GM18873 (cell line): Measurements from ENCODE around the gene KIZ.
"Not testable (repeated sequence)": the region's sequence is repeated elsewhere in the genome, so short reads cannot be mapped to it uniquely, and the experiment has no call there.

Experiments used
- ATAC-seq: cut with Tn5 transposase; IDR thresholded peaks from one replicate; pipeline ENCODE4 v1.9.1; 2021; ENCODE audit warnings: mild to moderate bottlenecking, moderate library complexity, moderate number of reproducible peaks; ENCODE audit not compliant: unreplicated experiment, low FRiP score

Gene KIZ

DNA sequence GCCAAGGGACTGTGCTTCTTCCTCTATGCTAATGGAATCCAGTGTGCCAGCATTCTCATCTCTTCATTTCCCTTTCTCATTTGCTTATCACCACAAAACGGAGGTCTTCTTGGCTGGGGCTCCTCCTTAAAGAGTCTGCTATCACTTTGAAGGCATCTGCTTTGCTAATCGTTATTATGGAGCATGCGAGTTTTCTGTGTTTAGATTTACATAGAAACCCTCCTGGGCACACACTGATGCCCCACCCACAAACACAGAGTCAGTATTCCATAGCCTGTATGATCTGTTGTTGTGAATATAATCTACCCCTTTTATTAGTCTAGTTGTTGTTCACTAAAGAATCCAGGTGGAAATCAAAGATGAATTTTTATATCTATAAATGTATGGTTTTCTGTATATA is 93.8 kb downstream of the KIZ start:
- ATAC-seq: no peak

DNA sequence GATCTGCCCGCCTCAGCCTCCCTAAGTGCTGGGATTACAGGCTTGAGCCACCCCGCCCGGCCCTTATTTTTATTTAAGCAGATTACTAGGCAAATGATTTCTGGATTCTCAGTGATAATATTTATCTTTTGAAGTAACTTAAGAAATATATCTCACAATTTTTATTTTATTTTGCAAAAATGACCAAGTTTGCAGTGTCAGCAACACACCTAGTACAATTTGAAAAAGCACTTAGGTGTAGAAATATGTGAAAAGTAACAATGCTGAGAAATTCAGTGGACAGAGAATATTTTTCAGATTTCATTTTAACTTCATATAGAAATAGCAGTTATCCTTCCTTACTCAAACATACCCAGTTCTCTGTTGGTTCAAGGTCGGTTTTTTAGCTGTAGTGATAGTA is 98.3 kb downstream of the KIZ start:
- ATAC-seq: no peak

GRCh38 chr20:21225215-21225947 is 99.5 kb downstream of the KIZ start:
- no peak for ATAC-seq

DNA sequence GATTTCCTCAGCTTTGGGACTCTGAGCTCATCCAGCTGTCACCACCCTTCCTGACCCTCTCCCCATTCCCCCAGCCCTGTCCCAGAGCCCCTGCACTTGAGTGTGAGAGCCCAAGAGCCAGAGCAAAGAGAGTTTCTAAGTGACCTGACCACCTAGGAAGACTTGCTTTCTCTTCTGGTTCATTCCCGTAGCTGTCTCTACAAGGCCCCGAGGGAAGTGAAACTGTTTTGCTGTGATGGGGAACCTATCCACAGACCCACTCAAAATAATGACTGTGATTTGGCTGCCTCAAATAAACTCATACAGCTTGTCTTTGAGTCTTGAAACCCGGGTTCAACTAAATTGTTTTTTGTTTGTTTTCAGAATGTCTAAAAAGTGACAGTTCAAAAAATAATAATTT is 102.6 kb downstream of the KIZ start:
- peak; percentile 85 for ATAC-seq

DNA sequence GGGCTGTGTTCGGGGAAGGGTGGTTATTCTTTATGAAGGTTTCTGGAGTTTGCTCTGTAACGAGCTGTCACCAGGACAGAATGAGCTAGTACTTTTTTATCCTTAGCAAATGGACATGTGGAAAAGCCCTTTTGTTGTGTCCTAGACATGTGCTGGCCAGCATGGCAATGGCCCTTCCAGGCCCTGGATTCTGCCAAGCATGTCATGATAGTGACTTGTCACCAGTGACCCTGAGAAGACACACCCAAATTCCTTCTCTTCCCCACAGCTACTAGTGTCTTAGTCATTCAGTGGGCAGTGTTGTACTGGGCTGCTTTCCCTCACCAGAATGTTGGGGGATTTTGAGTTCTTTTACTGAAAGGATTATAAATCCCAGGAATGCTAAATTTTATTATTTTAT is 103.3 kb downstream of the KIZ start:
- ATAC-seq: no peak

GRCh38 chr20:21230220-21230619 is 104.3 kb downstream of the KIZ start:
- no peak for ATAC-seq

- no peak for ATAC-seq
Measured at GRCh38 chr20:21230686-21231085, 104.8 kb downstream of the KIZ start.

- ATAC-seq: no peak
Measured at GRCh38 chr20:21232546-21233280, 106.8 kb downstream of the KIZ start.

GRCh38 chr20:21234324-21234723 is 108.4 kb downstream of the KIZ start:
- ATAC-seq: no peak

GRCh38 chr20:21234806-21235483 is 109.1 kb downstream of the KIZ start:
- no peak for ATAC-seq

DNA sequence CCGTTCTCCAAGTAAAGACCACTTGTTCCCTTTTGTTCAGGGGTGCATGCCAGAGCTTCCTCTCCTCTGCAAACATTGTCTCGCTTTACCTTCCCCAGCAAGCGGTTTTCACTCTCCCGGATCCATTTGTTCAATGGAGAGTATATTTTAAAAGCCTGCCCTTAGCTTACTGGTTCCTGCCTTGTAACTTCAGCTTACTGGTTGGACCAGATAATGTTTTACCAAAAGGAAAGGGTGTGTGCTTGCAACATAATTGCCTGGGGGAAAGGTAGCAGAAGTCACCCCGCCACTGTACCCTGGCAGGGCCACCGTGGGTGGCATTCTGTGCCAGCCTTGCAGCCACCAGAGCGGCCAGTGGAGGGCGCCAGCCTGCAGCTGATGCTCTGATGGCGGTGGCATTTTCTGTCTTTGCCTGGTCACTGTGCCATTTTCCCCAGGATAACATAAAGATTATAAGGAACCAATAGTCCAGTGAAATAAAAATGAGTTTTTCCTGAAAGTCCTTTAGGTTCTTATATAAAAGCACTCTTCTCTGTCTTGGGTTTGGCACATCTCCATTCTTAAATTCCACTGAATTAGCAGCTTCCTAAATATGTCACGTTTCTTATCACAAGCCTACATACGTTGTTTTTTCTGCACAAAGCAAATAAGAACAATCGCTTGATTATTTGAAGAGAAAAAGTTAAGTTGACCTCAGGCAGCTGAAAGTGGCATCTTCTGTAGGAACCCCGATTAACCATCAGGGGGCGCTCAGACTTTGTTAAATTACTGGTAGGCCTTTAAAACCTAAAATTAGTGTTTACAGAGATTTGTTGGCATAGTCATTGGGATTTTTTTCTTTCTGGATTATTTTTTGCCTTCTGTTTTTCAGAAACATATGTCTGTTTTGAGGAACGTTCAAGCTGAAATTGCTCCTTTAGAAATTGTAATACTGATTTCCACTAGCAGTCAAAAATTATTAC is 109.9 kb downstream of the KIZ start:
- no peak for ATAC-seq

DNA sequence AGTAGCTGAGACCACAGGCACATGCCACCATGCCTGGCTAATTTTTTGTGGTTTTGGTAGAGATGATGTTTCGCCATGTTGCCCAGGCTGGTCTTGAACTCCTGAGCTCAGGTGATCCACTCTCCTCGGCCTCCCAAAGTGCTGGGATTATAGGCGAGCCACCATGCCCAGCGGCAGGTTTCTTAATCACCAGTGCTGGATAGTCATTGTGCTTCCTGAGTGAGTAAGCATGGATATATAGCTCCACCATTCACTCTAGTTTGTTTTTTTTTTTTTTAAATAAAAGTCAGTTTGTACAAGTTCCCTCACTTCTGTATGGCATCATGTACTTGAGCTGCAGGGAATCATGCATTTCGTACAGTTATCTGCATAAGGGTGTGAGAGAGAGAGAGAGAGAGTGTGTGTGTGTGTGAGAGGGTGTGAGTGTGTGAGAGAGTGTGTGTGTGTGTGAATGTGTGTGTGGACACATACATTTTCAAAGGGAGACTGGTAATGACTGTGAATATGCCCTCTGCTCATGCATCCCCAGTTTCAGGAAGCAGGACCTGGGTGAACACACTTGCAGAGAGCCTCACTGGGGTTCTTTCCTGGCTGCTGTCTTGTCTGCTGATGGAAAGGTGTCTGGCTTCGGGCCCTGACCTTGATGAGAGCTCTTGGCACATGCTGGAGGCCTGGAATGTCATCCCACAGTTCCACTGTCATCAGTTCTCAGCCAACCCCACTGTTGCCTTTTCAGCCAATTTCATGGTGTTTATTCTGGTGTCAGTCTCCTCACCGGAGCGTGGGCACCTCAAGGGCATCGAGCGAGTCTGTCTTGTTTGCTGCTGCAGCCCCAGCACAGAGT is 112.3 kb downstream of the KIZ start:
- no peak for ATAC-seq

DNA sequence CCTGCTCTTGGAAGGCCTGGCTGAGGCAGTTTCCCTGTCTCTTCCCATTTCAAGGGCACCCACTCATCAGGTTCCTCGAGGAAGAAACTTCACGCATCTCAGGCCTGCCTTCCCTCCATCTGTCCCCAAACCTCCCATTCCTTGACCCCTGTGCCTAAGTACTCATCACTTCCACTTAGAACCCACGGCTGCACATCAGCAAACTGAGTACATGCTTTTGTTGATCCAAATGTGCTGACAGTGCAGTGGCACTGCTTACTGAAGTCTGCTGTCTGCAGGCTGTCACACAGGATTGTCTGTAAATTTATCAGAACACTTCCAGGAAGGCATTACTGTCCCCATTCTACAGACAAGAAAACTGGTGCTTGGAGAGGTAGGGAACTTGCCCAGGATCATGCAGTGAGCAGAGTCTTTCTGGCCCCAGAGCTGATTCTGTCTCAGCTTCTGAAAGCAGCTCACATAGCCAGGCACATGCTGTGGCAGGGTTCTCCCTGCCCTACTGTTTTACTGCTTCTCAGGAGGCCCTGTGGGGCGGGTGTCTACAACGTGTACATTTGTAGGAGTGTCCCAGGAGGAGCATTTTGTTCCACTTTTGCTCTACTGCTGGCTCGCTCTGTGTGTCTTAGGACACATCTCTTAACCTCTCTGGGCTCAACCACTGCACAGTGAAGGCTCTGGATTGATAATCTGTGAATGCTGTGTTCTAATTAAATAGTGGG is 113.1 kb downstream of the KIZ start:
- no peak for ATAC-seq

DNA sequence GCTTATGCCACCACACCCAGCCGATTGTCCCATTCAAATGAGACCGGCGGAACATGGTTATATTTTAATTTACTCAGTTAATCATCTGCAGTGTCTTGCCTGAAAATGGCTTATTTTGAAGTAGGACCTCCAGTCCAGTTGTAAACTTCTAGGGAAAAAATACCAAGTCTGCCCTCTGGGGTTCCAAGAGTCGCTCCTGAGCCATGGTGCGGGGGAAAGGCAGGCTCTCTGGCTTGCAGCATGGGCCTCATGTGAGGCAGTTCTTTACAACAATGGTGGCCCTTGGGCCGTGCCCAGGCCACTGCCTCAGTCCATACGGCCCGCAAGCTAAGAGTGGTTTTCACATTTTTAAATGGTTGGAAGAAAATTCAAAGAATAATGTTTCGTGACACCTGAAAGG is 114.5 kb downstream of the KIZ start:
- ATAC-seq: no peak

DNA sequence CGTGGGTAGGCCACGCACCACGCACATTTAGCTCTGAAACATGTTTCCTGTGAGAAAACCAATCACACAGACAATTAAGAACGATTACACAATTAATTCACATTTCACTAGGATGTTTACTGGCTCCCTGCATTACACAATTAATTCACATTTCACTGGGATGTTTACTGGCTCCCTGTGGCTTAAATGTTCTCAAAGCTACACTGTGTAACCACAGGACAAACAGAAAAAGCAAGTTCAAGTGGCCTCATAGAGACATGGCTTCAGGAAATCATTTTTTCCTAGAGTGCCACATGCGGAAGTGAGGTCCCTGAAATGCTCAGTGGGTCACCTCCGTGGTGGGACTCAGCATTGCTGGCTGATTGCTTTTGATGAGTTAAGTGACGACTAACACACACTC is 115.5 kb downstream of the KIZ start:
- ATAC-seq: no peak

- no peak for ATAC-seq
Measured at GRCh38 chr20:21243811-21244210, 117.9 kb downstream of the KIZ start.

- no peak for ATAC-seq
Measured at GRCh38 chr20:21244808-21245207, 118.9 kb downstream of the KIZ start.

GRCh38 chr20:21246161-21246560 is 120.3 kb downstream of the KIZ start:
- ATAC-seq: no peak

- ATAC-seq: not testable (repeated sequence)
Measured at GRCh38 chr20:21247603-21248095, 121.8 kb downstream of the KIZ start.
